HG02943 (cell line): ENCODE measurements around the gene MYT1.

Source experiments
- ATAC-seq: cut with Tn5 transposase; IDR thresholded peaks from one replicate; pipeline ENCODE4 v1.9.1; 2021; ENCODE audit warnings: mild to moderate bottlenecking, low read depth, moderate library complexity; ENCODE audit not compliant: unreplicated experiment

Gene MYT1

DNA sequence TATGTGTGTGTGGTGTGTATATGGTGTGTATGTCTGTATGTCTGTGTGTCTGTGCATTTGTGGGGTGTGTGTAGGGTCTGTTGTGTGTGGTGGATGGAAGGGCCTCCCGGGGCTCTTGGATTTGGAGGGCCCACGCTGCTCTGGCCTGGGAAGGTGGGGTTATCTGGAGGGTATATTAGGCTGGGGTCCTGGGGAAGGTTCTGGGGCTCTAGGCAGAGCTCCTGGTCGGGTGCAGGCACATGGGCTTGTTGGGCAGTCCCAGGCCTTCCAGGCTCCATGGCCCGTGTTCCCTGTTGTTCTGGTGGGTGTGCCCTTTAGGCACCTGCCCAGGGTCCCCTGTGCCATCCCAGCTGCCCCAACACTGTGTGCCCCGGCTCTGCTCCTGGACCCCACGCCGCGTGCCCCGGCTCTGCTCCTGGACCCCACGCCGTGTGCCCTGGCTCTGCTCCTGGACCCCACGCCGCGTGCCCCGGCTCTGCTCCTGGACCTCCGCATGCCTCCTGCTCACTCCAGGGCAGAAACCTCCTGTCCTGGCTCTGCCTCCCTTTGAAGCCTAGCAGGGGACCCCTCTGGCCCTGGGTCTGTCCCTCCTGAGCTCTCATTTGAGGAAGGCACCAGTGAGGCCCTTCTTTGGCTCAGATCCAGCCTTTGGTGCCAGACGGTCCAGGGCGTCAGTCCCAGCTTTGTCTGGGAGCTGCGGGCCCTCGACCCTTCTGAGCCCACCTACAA is 10.2 kb upstream of the MYT1 start:
- no peak for ATAC-seq

GRCh38 chr20:64154590-64155257 is 9.5 kb upstream of the MYT1 start:
- no peak for ATAC-seq

- no peak for ATAC-seq
These were observed 8.8 kb upstream of the MYT1 start for GRCh38 chr20:64155258-64156135.

- ATAC-seq = no peak
These were observed 7.9 kb upstream of the MYT1 start for GRCh38 chr20:64156136-64156885.

- ATAC-seq = no peak
These were observed 7.1 kb upstream of the MYT1 start for GRCh38 chr20:64156886-64157875.

- no peak for ATAC-seq
These were observed 6.4 kb upstream of the MYT1 start for GRCh38 chr20:64157878-64158277.

- ATAC-seq = no peak
These were observed 5.6 kb upstream of the MYT1 start for GRCh38 chr20:64158346-64159285.

DNA sequence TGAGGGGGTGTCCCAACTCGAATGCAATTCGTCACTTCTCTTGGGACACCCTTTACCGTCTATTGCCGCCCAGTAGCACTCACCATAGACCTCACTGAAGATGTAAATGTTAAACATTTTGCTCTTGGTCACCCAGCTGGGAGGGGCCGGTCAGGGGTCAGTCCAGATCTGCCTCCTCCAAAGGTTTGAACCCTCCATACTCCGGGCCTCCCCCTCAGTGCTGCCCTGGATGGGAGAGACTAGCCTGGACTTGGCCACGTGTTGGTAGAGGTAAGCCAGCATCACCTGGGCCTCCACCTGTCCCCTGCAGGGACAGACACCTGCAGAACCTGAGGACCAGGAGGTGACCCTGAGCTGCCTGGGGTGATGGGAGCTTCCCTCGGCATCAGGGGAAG is 5.0 kb upstream of the MYT1 start:
- no peak for ATAC-seq

DNA sequence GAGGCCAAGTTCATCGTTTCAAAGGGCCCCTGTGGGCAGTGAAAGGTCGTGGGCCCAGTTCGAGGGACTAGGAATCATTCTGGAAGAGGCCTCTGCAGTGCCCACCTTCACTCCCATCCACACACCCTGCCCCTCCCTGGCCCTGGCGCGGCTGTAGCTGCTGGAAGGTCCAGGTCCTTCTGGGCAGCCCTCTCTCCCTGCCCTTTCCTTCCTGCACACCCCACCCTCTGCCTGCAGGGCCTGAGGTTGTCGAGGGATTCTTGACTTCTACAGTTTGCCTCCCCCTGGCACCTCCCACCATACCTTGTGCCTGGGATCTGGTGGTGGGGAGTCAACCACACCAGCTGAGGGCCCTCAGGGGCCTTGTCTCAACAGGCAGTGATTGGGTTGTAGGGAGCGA is 4.5 kb upstream of the MYT1 start:
- no peak for ATAC-seq

GRCh38 chr20:64160118-64160517 is 4.1 kb upstream of the MYT1 start:
- ATAC-seq = no peak

GRCh38 chr20:64160526-64161355 is 3.5 kb upstream of the MYT1 start:
- no peak for ATAC-seq

DNA sequence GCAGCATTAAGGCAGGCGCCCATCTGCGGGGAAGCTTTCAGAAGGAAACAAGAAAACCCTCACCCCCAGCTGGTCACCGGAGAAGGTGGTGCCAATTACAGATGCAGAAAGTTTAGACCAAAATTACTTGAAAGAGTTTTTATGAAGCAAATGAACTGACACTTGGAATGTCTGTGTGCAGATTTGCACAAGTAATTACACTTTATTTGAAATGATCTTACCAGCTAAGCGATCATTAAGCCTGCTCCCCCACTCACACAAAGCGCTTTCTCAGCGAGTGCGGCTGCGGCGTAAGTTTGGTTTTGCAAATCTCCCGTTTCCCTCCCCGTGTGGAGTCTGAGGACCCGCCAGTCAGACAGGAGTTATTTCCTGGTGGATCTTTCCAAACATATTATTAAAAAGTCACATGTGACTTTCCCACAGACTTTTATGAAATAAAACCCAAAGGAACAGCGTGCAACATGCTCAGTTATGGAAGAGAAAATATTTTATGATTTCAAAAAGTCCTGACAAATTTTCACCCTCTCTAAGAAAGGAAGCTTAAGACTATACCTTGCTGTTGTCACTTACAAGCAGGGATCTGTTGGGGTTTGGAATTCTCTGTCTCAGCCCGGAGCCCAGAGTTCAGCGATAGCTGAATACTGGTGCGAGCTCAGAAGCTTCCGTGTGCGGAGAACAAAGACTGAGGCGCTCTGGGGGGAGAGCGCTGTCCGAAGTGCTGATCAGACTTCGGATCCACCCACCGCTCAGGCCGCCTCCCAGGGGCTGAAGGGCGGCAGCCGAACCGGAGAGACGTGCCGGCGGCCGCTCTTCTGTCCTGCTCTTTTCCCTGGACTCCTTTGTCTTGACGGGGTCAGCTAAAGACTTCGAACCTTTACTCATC is 2.7 kb upstream of the MYT1 start:
- no peak for ATAC-seq

- ATAC-seq = no peak
These were observed 1.9 kb upstream of the MYT1 start for GRCh38 chr20:64162239-64162910.

- no peak for ATAC-seq
These were observed 503 bp upstream of the MYT1 start for GRCh38 chr20:64163776-64164122.

GRCh38 chr20:64165866-64166600 is 1.8 kb downstream of the MYT1 start:
- no peak for ATAC-seq
